Aorta (tissue), 5 donors: ENCODE results near the gene SH2B3. TPM values are rescaled to one million over a fixed set of nuclear protein-coding genes. Genes with fewer than 3 reads are reported as not detected.

ENCODE experiments used
- ATAC-seq: fragments of 200-7000 bp; cut with Tn5 transposase; one replicate; pipeline ENCODE4 v1.9.1; 2022; ENCODE audit warnings: moderate library complexity; ENCODE audit not compliant: low FRiP score
- DNase-seq, 2 donors: peaks; one replicate each; pipeline ENCODE4 v3.0.0-alpha.2; 2020
- H3K27ac ChIP-seq, 2 donors: one replicate each; pipeline ENCODE4 v1.5.1; 2013; ENCODE audit warnings: low read length in 2 of 2, mild to moderate bottlenecking in 2 of 2, moderate library complexity in 2 of 2, control low read depth in 1 of 2, inconsistent platforms in 1 of 2, low read depth in 1 of 2
- H3K27me3 ChIP-seq, 2 donors: one replicate each; pipeline ENCODE4 v1.6.1; 2013; ENCODE audit warnings: control low read depth in 1 of 2, low read length in 1 of 2, mild to moderate bottlenecking in 1 of 2, moderate library complexity in 1 of 2; ENCODE audit not compliant: insufficient read depth in 2 of 2, control insufficient read depth in 1 of 2
- H3K36me3 ChIP-seq, 2 donors: one replicate each; pipeline ENCODE4 v1.6.1; 2013; ENCODE audit warnings: control low read depth in 1 of 2, low read length in 1 of 2, mild to moderate bottlenecking in 1 of 2; ENCODE audit not compliant: insufficient read depth in 2 of 2, control insufficient read depth in 1 of 2
- H3K4me1 ChIP-seq, 2 donors: one replicate each; pipeline ENCODE4 v1.6.1; 2013; ENCODE audit warnings: low read length in 2 of 2, control low read depth in 1 of 2, mild to moderate bottlenecking in 1 of 2, moderate library complexity in 1 of 2; ENCODE audit not compliant: insufficient read depth in 2 of 2, control insufficient read depth in 1 of 2
- H3K4me3 ChIP-seq, 2 donors: one replicate each; pipeline ENCODE4 v1.5.1; 2013; ENCODE audit warnings: low read length in 2 of 2, control low read depth in 1 of 2, mild to moderate bottlenecking in 1 of 2
- H3K9me3 ChIP-seq: one replicate; pipeline ENCODE4 v1.6.1; 2013; ENCODE audit warnings: mild to moderate bottlenecking, low read length; ENCODE audit not compliant: control insufficient read depth
- WGBS, 2 donors: extraction: QIAGEN DNeasy Blood & Tissue Kit; methylation state at CpG; one replicate each; pipeline ENCODE4 v1.1.7; 2013; 5-methylcytosine and 5-hydroxymethylcytosine counted together
- intact Hi-C, 2 donors: fragments of 100-400 bp; cut with DNase I; formaldehyde crosslinking; loops; one replicate each; pipeline versions ENCODE4 v1.14.2 to v1.15.0; 2022
- polyA plus RNA-seq, 2 donors: library from polyadenylated mRNA; stranded (reverse); fragments of 200-250 nt; gene quantifications; one replicate each; pipeline ENCODE4 v1.2.3, GENCODE V29; 2013
- total RNA-seq, 2 donors: library from RNA; stranded (reverse); fragmentation: NEBNext Ultra II Directional; extraction: Animal tissue kit (Norgen Biotek cat#: 25700); gene quantifications; one replicate each; pipeline ENCODE4 v1.2.1, GENCODE V29; 2021
- donor health status: healthy with polysubstance abuse.
- donor health status: Bipolar disorder and iron deficiency.
- donor health status: DM: no; HTN: no; CAD: no.
- donor health status: DM: no; HTN: no; CAD: no.
- donor health status: DM: yes; HTN: yes; CAD: no.

The SH2B3 gene
- total and polyA plus RNA-seq, 4 donors, result 11.4 to 45.5 (median 23.5) TPM

DNA sequence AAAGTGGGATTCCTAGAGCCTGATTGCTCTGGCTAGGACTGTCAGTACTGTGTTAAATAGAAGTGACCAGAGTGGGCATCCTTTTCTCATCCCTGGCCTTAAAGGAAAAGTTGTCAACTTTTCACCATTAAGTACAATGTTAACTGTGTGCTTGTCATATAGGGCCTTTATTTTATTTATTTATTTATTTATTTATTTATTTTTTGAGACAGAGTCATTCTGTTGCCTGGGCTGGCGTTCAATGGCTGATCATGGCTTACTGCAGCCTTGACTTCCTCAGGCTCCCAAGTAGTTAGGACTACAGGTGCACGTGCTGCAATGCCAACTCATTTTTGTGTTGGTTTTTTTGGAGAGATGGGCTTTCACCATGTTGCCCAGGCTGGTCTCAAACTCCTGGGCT, 11.6 kb downstream of the SH2B3 start:
- Histone ChIP-seq H3K4me3 (no peak overlapping the region), H3K36me3 (peaks cover 0 to 4% of the 10 kb centered on the region in 2 donors)
- 92% methylated on average over 2 of the region's 2 CpGs for WGBS, 2 donors

GRCh38 chr12:111417784-111418593, 12.3 kb downstream of the SH2B3 start:
- no peak overlapping the region for H3K4me3 ChIP-seq
- intact Hi-C loops, result no loop called here
- no peaks in the 10 kb centered on the region for H3K9me3 ChIP-seq
- ATAC-seq (no peak), DNase-seq (no peak)
- H3K4me1 ChIP-seq, result no peaks in the 10 kb centered on the region
- H3K27me3 ChIP-seq, result no peaks in the 10 kb centered on the region
- WGBS, 2 donors, result 90 to 91% methylated on average over 66 to 67 of the region's 67 CpGs
- H3K36me3 ChIP-seq, result peaks cover 0 to 4% of the 10 kb centered on the region in 2 donors
- H3K27ac ChIP-seq, result no peak overlapping the region

More for the DNA sequence above, 11.6 kb downstream of the SH2B3 start:
- no peaks in the 10 kb centered on the region for H3K4me1 ChIP-seq
- no peak overlapping the region for H3K27ac ChIP-seq
- no peak for DNase-seq
- H3K9me3 ChIP-seq, result no peaks in the 10 kb centered on the region
- no peak for ATAC-seq
- no peaks in the 10 kb centered on the region for H3K27me3 ChIP-seq
- intact Hi-C loops, result no loop called here

GRCh38 chr12:111418594-111418880, 12.8 kb downstream of the SH2B3 start:
- no peak for ATAC-seq
- no peaks in the 10 kb centered on the region for H3K27me3 ChIP-seq
- H3K27ac ChIP-seq, result no peak overlapping the region
- peaks cover 0 to 4% of the 10 kb centered on the region in 2 donors for H3K36me3 ChIP-seq
- H3K4me1 ChIP-seq, result no peaks in the 10 kb centered on the region
- no peak overlapping the region for H3K4me3 ChIP-seq
- WGBS, 2 donors, result 89 to 95% methylated on average over 22 to 30 of the region's 30 CpGs
- H3K9me3 ChIP-seq, result no peaks in the 10 kb centered on the region
- intact Hi-C loops, result no loop called here
- DNase-seq, result no peak

GRCh38 chr12:111419784-111420183, 14.1 kb downstream of the SH2B3 start:
- 84 to 87% methylated on average over 5 of the region's 5 CpGs for WGBS, 2 donors
- no peak overlapping the region for H3K4me3 ChIP-seq
- ATAC-seq (no peak), DNase-seq (no peak)
- no peaks in the 10 kb centered on the region for H3K9me3 ChIP-seq
- peaks cover 0 to 4% of the 10 kb centered on the region in 2 donors for H3K36me3 ChIP-seq
- no peaks in the 10 kb centered on the region for H3K27me3 ChIP-seq
- no peak overlapping the region for H3K27ac ChIP-seq
- intact Hi-C loops, result no loop called here
- H3K4me1 ChIP-seq, result no peaks in the 10 kb centered on the region

DNA sequence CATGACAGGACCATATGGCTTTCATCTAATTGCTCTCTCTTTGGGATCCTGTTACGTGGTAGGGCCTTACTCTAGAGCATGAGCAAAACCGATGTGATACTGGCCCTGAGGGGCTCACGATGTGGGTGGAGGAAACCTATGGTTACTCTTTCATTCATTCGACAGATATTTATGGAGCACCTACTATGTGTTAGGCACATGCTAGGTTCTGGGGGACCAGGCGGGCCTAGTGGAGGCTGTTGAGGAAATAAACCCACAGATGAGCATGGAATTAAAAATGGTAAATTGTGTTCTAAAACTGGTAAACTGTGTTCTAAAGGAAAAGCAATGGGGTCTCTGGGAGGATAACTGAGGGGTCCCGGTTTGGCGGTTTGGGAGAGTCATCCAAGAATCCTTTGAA, 14.8 kb downstream of the SH2B3 start:
- DNase-seq (no peak), ATAC-seq (no peak)
- Histone ChIP-seq H3K9me3 (no peaks in the 10 kb centered on the region), H3K36me3 (peaks cover 0 to 4% of the 10 kb centered on the region in 2 donors), H3K4me1 (no peaks in the 10 kb centered on the region), H3K27me3 (no peaks in the 10 kb centered on the region), H3K27ac (no peak overlapping the region), H3K4me3 (no peak overlapping the region)
- WGBS, 2 donors, result 90 to 94% methylated on average over 7 of the region's 7 CpGs
- intact Hi-C loops, result no loop called here

GRCh38 chr12:111424189-111424792, 18.6 kb downstream of the SH2B3 start:
- Histone ChIP-seq H3K36me3 (peaks cover 0 to 2% of the 10 kb centered on the region in 2 donors), H3K9me3 (no peaks in the 10 kb centered on the region), H3K27me3 (no peaks in the 10 kb centered on the region), H3K4me3 (no peak overlapping the region), H3K4me1 (no peaks in the 10 kb centered on the region), H3K27ac (no peak overlapping the region)
- intact Hi-C loops, result no loop called here
- ATAC-seq (no peak), DNase-seq (no peak)
- WGBS, 2 donors, result 82 to 83% methylated on average over 11 of the region's 11 CpGs

- DNase-seq (no peak), ATAC-seq (no peak)
- Histone ChIP-seq H3K9me3 (no peaks in the 10 kb centered on the region), H3K4me1 (no peaks in the 10 kb centered on the region), H3K27me3 (no peaks in the 10 kb centered on the region), H3K36me3 (no peaks in the 10 kb centered on the region), H3K27ac (no peak overlapping the region), H3K4me3 (no peak overlapping the region)
- 93 to 94% methylated on average over 6 of the region's 6 CpGs for WGBS, 2 donors
- intact Hi-C loops, result no loop called here
Observed at GRCh38 chr12:111424793-111425251, 19.1 kb downstream of the SH2B3 start.

DNA sequence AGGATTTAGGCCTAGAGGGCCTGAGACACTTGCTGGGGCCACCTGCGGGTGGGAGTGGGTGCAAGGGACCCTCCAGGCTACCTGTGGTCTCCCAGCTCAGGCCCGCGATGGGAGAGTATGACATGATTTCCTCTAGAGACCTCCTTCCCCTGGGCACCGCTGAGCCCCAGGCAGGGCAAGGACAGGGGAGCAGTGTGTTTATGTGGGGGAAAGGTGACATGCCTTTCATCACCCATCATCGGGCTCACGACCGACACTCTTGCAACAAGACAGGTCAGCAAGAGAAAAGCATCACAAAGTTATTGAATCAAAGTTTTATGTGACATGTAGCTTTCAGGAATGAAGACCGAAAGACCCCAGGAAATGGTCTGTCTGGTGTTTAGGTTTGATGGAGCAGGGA, 19.9 kb downstream of the SH2B3 start:
- Histone ChIP-seq H3K27ac (no peak overlapping the region), H3K27me3 (no peaks in the 10 kb centered on the region), H3K36me3 (no peaks in the 10 kb centered on the region), H3K4me3 (no peak overlapping the region), H3K4me1 (no peaks in the 10 kb centered on the region), H3K9me3 (no peaks in the 10 kb centered on the region)
- no peak for ATAC-seq
- intact Hi-C loops, result no loop called here
- DNase-seq, result no peak
- WGBS, 2 donors, result 88 to 91% methylated on average over 8 of the region's 8 CpGs
